AG09309 (cell line): ENCODE results near the gene PDZD8.

ENCODE experiments used
- DNase-seq: peaks from one replicate; pipeline ENCODE4 v3.0.0-alpha.2; 2010; ENCODE audit warnings: low read depth
- H3K4me3 ChIP-seq: 2 replicates; pipeline ENCODE4 v1.5.1; 2011; ENCODE audit warnings: mild to moderate bottlenecking, low read depth, low read length, moderate library complexity; ENCODE audit not compliant: control insufficient read depth
- CTCF ChIP-seq: IDR thresholded peaks from 2 replicates; pipeline ENCODE4 v1.5.1; 2011; ENCODE audit warnings: mild to moderate bottlenecking, low read depth, low read length, inconsistent platforms; ENCODE audit not compliant: insufficient read depth, control insufficient read depth; ENCODE audit errors: missing control alignments

The PDZD8 gene

DNA sequence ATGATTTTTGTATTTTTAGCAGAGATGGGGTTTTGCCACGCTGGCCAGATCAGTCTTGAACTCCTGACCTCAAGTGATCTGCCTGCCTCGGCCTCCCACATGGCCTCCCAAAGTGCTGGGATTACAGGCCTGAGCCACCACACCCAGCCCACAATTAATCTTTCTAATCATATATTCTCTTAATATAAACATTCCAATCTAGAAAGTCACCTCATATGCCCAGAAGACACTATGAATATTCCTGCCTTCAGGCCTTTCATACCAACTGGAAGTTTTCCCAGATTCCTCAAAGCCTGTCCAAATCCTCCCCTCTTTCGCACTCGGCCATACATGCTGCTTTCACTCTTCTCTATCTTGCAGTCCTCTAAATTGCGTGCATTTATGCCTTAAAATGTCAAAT is 32.6 kb downstream of the PDZD8 start:
- DNase-seq: peak; percentile 23
- TF ChIP-seq CTCF: no peak
- no peak overlapping the region for H3K4me3 ChIP-seq

DNA sequence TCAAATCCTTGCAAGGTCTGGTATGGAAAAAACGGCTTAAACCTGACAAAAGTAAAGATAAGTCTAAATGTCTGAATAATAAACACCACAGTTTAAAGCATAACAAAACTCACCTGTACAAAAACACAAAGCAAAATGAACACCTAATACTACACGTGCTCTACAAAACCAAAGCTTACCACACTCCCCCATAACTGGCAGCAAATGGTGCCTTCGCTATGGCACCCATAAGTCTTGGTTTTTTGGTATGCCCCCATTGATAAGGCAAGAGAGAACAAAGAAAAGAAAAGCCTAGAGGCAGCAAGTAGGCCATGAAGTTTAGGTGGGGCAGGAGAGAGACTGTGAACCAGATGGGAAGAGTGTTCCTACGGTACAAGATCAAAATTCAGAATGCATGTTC is 34.2 kb downstream of the PDZD8 start:
- no peak for TF ChIP-seq CTCF
- DNase-seq: no peak
- no peak overlapping the region for H3K4me3 ChIP-seq

DNA sequence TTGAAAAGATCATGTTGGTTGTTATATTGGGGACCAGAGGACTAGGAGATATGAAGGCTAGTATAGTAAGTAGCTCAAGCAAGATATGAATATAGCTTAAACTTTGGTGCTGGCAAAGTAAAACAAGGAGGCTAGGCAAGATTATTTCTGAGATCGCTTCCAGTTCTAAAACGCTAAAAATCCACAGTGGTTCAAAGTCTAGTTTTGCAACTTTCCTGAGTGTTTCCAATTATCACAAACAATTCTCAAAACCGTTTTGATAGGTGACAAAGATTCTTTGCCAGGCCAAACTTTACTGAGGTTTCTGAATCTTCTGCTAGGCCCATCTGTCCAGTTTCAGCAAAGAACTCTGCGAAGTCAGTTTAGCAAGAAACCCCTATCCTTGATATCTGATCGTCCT is 35.3 kb downstream of the PDZD8 start:
- TF ChIP-seq CTCF: no peak
- DNase-seq: no peak
- no peak overlapping the region for H3K4me3 ChIP-seq

DNA sequence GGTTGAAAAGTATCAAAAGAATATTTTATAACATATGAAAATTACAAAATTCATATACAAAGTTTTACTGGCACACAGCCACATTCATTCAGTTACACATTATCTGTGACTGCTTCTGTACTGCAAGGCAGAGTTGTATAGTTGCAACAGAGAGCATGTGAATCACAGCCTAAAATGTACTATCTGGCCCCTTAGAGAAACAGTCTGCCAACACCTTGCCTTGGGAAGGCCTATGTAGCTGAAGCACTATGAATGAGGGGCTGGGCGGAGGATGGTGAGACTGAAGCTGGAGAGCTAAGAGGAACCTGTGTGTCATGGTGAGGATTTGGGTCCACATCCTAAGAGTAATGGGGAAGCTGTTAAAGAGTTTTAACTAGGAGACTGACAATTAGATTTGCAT is 35.7 kb downstream of the PDZD8 start:
- DNase-seq: no peak
- H3K4me3 ChIP-seq: no peak overlapping the region
- TF ChIP-seq CTCF: no peak

- no peak for DNase-seq
- TF ChIP-seq CTCF: no peak
- H3K4me3 ChIP-seq: no peak overlapping the region
Observed at GRCh38 chr10:117334926-117335325, 40.3 kb downstream of the PDZD8 start.

DNA sequence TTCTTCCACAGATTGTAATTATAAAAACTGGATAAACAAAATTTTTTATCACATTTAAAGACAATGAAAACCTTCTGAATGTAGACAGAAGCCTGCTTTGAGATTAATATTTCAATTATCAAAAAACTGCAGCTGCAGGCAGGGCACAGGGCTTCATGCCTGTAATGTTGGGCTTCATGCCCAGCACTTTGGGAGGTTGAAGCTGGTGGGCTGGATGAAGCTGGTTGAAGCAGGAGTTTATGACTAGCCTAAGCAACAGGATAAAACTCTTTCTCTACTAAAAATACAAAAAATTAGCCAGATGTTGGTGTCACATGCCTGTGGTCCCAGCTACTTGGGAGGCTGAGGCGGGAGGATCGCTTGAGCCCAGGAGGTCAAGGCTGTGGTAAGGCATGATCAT is 41.2 kb downstream of the PDZD8 start:
- no peak for DNase-seq
- H3K4me3 ChIP-seq: no peak overlapping the region
- TF ChIP-seq CTCF: no peak

DNA sequence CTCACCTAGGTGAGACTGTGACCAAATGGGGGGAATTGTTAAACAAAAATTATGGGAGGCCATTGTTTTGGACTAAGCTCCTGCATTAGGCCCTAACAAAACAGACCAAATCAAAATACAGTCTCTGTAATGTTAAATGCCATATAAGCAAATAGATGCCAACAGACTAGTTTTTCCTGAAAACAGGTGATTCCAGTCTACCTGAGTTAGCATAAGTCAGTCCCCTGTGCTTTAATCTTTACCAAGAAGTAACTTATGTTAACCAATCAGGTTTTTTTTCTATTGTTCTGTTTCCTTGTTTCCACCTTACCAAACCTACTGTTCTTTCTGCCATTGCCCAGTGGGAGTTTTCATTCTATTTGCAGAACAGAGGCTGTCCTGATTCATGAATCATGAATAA is 48.0 kb downstream of the PDZD8 start:
- no peak for TF ChIP-seq CTCF
- DNase-seq: no peak
- no peak overlapping the region for H3K4me3 ChIP-seq
